Urinary bladder (tissue), 4 donors: Measurements from ENCODE around the gene TSPAN15. TPM values are rescaled to one million over a fixed set of nuclear protein-coding genes. Genes with fewer than 3 reads are reported as not detected.

Source experiments
- DNase-seq: peaks from one replicate; pipeline ENCODE4 v3.0.0-alpha.2; 2015; ENCODE audit errors: extremely low spot score
- H3K27ac ChIP-seq: one replicate; pipeline ENCODE4 v1.5.1; 2013; ENCODE audit warnings: low read depth, mild to moderate bottlenecking, moderate library complexity
- H3K36me3 ChIP-seq: one replicate; pipeline ENCODE4 v1.6.1; 2013; ENCODE audit warnings: mild to moderate bottlenecking, moderate library complexity; ENCODE audit not compliant: insufficient read depth
- H3K4me1 ChIP-seq: one replicate; pipeline ENCODE4 v1.6.1; 2013; ENCODE audit warnings: mild to moderate bottlenecking, moderate library complexity; ENCODE audit not compliant: insufficient read depth
- H3K4me3 ChIP-seq: one replicate; pipeline ENCODE4 v1.5.1; 2013; ENCODE audit warnings: low read depth, low read length
- WGBS: extraction: QIAGEN DNeasy Blood & Tissue Kit; methylation state at CpG from one replicate; pipeline ENCODE4 v1.1.7; 2013; 5-methylcytosine and 5-hydroxymethylcytosine counted together
- polyA plus RNA-seq: library from polyadenylated mRNA; stranded (reverse); fragments of 200-250 nt; gene quantifications from one replicate; pipeline ENCODE4 v1.2.3, GENCODE V29; 2013
- total RNA-seq: library from RNA; depleted of rRNA; stranded (reverse); fragments of >200 nt; gene quantifications from one replicate; pipeline ENCODE4 v1.2.3, GENCODE V29; 2014
- donor health status: healthy with polysubstance abuse.
- donor health status: healthy.

TSPAN15 gene
- total and polyA plus RNA-seq, 2 donors = 38.0 to 88.1 TPM

- DNase-seq = no peak
- H3K4me3 ChIP-seq = no peak overlapping the region
- WGBS = 85% methylated on average over 4 of the region's 4 CpGs
- peaks cover 1% of the 10 kb centered on the region for H3K4me1 ChIP-seq
- H3K27ac ChIP-seq = no peak overlapping the region
- H3K36me3 ChIP-seq = no peaks in the 10 kb centered on the region
Observed at GRCh38 chr10:69422676-69423075, 28.6 kb upstream of the TSPAN15 start.

- 95% methylated on average over 2 of the region's 2 CpGs for WGBS
- H3K27ac ChIP-seq = no peak overlapping the region
- DNase-seq = no peak
- no peaks in the 10 kb centered on the region for H3K36me3 ChIP-seq
- no peak overlapping the region for H3K4me3 ChIP-seq
- H3K4me1 ChIP-seq = peaks cover 1% of the 10 kb centered on the region
Observed at GRCh38 chr10:69425041-69425440, 26.2 kb upstream of the TSPAN15 start.

- H3K4me1 ChIP-seq = peaks cover 1% of the 10 kb centered on the region
- H3K4me3 ChIP-seq = no peak overlapping the region
- WGBS = 62% methylated on average over 5 of the region's 5 CpGs
- H3K27ac ChIP-seq = no peak overlapping the region
- no peak for DNase-seq
- no peaks in the 10 kb centered on the region for H3K36me3 ChIP-seq
Observed at GRCh38 chr10:69425511-69426298, 25.6 kb upstream of the TSPAN15 start.

GRCh38 chr10:69426376-69426727 is 24.9 kb upstream of the TSPAN15 start:
- DNase-seq = no peak
- 72% methylated on average over 4 of the region's 4 CpGs for WGBS
- no peak overlapping the region for H3K27ac ChIP-seq
- no peaks in the 10 kb centered on the region for H3K36me3 ChIP-seq
- H3K4me3 ChIP-seq = no peak overlapping the region
- peaks cover 1% of the 10 kb centered on the region for H3K4me1 ChIP-seq

- no peak for DNase-seq
- no peaks in the 10 kb centered on the region for H3K36me3 ChIP-seq
- H3K4me3 ChIP-seq = no peak overlapping the region
- WGBS = 84% methylated on average over 8 of the region's 8 CpGs
- no peak overlapping the region for H3K27ac ChIP-seq
- H3K4me1 ChIP-seq = peaks cover 1% of the 10 kb centered on the region
Observed at GRCh38 chr10:69428165-69428564, 23.1 kb upstream of the TSPAN15 start.

GRCh38 chr10:69434169-69434568 is 17.1 kb upstream of the TSPAN15 start:
- no peak overlapping the region for H3K4me3 ChIP-seq
- H3K4me1 ChIP-seq = no peaks in the 10 kb centered on the region
- DNase-seq = no peak
- H3K36me3 ChIP-seq = no peaks in the 10 kb centered on the region
- no peak overlapping the region for H3K27ac ChIP-seq
- 62% methylated on average over 2 of the region's 2 CpGs for WGBS

- no peak for DNase-seq
- Histone ChIP-seq H3K4me1 (no peaks in the 10 kb centered on the region), H3K27ac (no peak overlapping the region), H3K36me3 (no peaks in the 10 kb centered on the region), H3K4me3 (no peak overlapping the region)
- 99% methylated on average over 11 of the region's 11 CpGs for WGBS
Observed at GRCh38 chr10:69434926-69435325, 16.3 kb upstream of the TSPAN15 start.

GRCh38 chr10:69435966-69436520 is 15.2 kb upstream of the TSPAN15 start:
- H3K27ac ChIP-seq = no peak overlapping the region
- no peak overlapping the region for H3K4me3 ChIP-seq
- DNase-seq = no peak
- H3K4me1 ChIP-seq = no peaks in the 10 kb centered on the region
- no peaks in the 10 kb centered on the region for H3K36me3 ChIP-seq
- WGBS = 91% methylated on average over 14 of the region's 14 CpGs

GRCh38 chr10:69437321-69438259 is 13.7 kb upstream of the TSPAN15 start:
- DNase-seq = no peak
- H3K36me3 ChIP-seq = no peaks in the 10 kb centered on the region
- no peak overlapping the region for H3K27ac ChIP-seq
- no peak overlapping the region for H3K4me3 ChIP-seq
- no peaks in the 10 kb centered on the region for H3K4me1 ChIP-seq
- 93% methylated on average over 13 of the region's 13 CpGs for WGBS

- 49% methylated on average over 10 of the region's 10 CpGs for WGBS
- peak overlapping the region; percentile 71 for H3K27ac ChIP-seq
- H3K4me1 ChIP-seq = no peaks in the 10 kb centered on the region
- H3K4me3 ChIP-seq = no peak overlapping the region
- no peak for DNase-seq
- no peaks in the 10 kb centered on the region for H3K36me3 ChIP-seq
Observed at GRCh38 chr10:69438536-69439349, 12.5 kb upstream of the TSPAN15 start.

GRCh38 chr10:69439350-69439739 is 11.9 kb upstream of the TSPAN15 start:
- no peak for DNase-seq
- WGBS = 33% methylated on average over 5 of the region's 5 CpGs
- no peak overlapping the region for H3K4me3 ChIP-seq
- no peaks in the 10 kb centered on the region for H3K36me3 ChIP-seq
- no peaks in the 10 kb centered on the region for H3K4me1 ChIP-seq
- H3K27ac ChIP-seq = peak overlapping the region; percentile 30

- DNase-seq = no peak
- H3K4me1 ChIP-seq = no peaks in the 10 kb centered on the region
- WGBS = 61% methylated on average over 5 of the region's 5 CpGs
- no peak overlapping the region for H3K4me3 ChIP-seq
- no peak overlapping the region for H3K27ac ChIP-seq
- no peaks in the 10 kb centered on the region for H3K36me3 ChIP-seq
Observed at GRCh38 chr10:69439813-69440506, 11.3 kb upstream of the TSPAN15 start.

GRCh38 chr10:69443354-69443753 is 7.9 kb upstream of the TSPAN15 start:
- Histone ChIP-seq H3K36me3 (no peaks in the 10 kb centered on the region), H3K4me3 (no peak overlapping the region), H3K27ac (no peak overlapping the region), H3K4me1 (no peaks in the 10 kb centered on the region)
- 95% methylated on average over 1 of the region's 1 CpG for WGBS
- DNase-seq = no peak
